ENCODE data around the gene RNF126. TPM values are rescaled to one million over a fixed set of nuclear protein-coding genes. Genes with fewer than 3 reads are reported as not detected.
A peak's percentile ranks its signal among the peaks of the same experiment; 100 is the strongest.

The RNF126 gene
- total and polyA plus RNA-seq, 2 of the 4 experiments (the other 2 are of a cell fraction): 7.0 to 27.4 TPM

- TF ChIP-seq MAZ (IDR thresholded peaks at IDR 0.05; ENCODE audit: borderline replicate concordance, low read depth, low read length) (peak; percentile 60; the same call in 1 of the 2 replicates), RCOR1 (IDR thresholded peaks at IDR 0.05; ENCODE audit: insufficient replicate concordance, low read length) (no peak)
- TF ChIP-seq, protein P1, sequence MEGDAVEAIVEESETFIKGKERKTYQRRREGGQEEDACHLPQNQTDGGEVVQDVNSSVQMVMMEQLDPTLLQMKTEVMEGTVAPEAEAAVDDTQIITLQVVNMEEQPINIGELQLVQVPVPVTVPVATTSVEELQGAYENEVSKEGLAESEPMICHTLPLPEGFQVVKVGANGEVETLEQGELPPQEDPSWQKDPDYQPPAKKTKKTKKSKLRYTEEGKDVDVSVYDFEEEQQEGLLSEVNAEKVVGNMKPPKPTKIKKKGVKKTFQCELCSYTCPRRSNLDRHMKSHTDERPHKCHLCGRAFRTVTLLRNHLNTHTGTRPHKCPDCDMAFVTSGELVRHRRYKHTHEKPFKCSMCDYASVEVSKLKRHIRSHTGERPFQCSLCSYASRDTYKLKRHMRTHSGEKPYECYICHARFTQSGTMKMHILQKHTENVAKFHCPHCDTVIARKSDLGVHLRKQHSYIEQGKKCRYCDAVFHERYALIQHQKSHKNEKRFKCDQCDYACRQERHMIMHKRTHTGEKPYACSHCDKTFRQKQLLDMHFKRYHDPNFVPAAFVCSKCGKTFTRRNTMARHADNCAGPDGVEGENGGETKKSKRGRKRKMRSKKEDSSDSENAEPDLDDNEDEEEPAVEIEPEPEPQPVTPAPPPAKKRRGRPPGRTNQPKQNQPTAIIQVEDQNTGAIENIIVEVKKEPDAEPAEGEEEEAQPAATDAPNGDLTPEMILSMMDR (conservative IDR thresholded peaks at IDR 0.05; ENCODE audit: low read depth, low read length): peak; percentile 63
These were observed 17.4 kb upstream of the RNF126 start (continued) for GRCh38 chr19:680287-681028.
